ENCODE measurements around the gene OR2F2.

OR2F2 gene

DNA sequence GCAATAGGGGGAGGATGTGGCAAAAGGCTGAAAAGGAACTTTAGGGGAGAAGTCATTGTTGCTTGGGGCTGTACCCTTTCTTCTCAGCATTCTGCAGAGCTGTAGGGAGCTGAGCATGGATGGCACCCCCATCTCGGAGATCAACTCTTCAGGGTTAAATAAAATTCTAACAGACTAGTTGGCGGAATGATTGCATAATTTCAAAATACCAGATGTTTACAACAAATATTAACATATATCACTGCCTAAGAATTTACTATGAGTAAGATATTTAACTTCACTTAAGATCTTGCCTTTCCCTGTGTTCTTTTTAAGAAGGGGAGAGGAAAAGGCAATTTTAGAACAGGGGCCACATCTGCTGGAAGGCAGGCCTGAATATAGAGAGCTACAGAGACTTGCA, 19.1 kb downstream of the OR2F2 start:
- Histone ChIP-seq H3K9me3 (ENCODE audit: control insufficient read depth, low read length) (no peaks in the 10 kb centered on the region), H3K27ac (ENCODE audit: low read depth, low read length, severe bottlenecking) (no peak overlapping the region), H3K4me3 (ENCODE audit: extremely low read depth, insufficient read depth, low read length, poor library complexity, severe bottlenecking) (no peak overlapping the region), H3K4me1 (ENCODE audit: control insufficient read depth, insufficient read depth, low read length, poor library complexity, severe bottlenecking) (no peaks in the 10 kb centered on the region), H3K36me3 (ENCODE audit: control insufficient read depth, insufficient read depth, low read length) (no peaks in the 10 kb centered on the region)
- WGBS, 2 experiments (ENCODE audit: insufficient coverage in 2 of 2), result no CpG with 5 or more reads among the region's 2 CpGs

DNA sequence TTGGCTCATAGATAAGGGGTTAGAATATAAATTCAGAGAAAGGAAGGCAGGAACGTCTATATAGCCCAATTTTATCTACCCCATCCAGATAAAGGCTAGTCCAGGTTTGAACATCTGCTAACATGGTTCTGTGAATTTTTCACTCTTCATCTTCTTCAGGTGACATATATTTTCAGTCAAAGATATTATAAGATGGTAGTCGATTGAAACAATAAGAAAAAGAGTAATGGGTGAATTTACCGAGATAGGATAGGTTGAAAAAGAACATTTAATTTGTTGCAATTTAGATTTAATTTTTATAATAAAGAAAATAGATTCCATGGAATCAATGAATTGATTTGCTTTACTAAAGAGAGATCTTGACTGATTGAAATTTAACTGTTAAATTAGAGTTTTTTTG, 19.5 kb downstream of the OR2F2 start, which contains the start of gene OR2F1:
OR2F1 (plus strand) TSS at position 301 of the 400 bp plus-strand sequence. CDS start 5,127 bp downstream, outside the sequence.
- no peaks in the 10 kb centered on the region for H3K4me1 ChIP-seq (ENCODE audit: control insufficient read depth, insufficient read depth, low read length, poor library complexity, severe bottlenecking)
- H3K36me3 ChIP-seq (ENCODE audit: control insufficient read depth, insufficient read depth, low read length), result no peaks in the 10 kb centered on the region
- H3K9me3 ChIP-seq (ENCODE audit: control insufficient read depth, low read length), result no peaks in the 10 kb centered on the region
- no peak within 1 kb of the TSS for H3K27ac ChIP-seq (ENCODE audit: low read depth, low read length, severe bottlenecking)
- WGBS, 2 experiments (ENCODE audit: insufficient coverage in 2 of 2), result no CpG with 5 or more reads among the region's 3 CpGs
- H3K4me3 ChIP-seq (ENCODE audit: extremely low read depth, insufficient read depth, low read length, poor library complexity, severe bottlenecking), result no peak within 1 kb of the TSS

DNA sequence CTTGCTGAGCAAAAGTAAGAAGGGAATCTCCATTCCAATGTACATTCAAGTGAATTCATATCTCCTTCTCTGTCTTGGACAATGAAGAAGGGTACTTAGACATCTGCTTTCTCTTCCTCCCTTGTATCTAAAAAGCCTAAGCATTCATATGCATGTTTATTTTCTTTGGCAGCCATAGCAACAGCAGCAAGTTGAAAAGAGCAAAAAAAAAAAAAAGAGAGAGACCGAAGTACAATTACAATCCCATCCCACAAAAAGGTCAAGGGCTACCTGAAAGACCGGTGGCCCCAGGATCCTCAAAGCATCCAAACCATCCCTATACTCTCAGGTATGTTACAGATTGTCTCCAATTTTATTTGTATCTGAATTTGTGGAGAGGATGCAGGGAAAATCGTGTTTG, 23.7 kb downstream of the OR2F2 start:
- no peaks in the 10 kb centered on the region for H3K4me1 ChIP-seq (ENCODE audit: control insufficient read depth, insufficient read depth, low read length, poor library complexity, severe bottlenecking)
- no peaks in the 10 kb centered on the region for H3K36me3 ChIP-seq (ENCODE audit: control insufficient read depth, insufficient read depth, low read length)
- H3K27ac ChIP-seq (ENCODE audit: low read depth, low read length, severe bottlenecking), result no peak overlapping the region
- no peak overlapping the region for H3K4me3 ChIP-seq (ENCODE audit: extremely low read depth, insufficient read depth, low read length, poor library complexity, severe bottlenecking)
- no CpG with 5 or more reads among the region's 3 CpGs for WGBS, 2 experiments (ENCODE audit: insufficient coverage in 2 of 2)
- H3K9me3 ChIP-seq (ENCODE audit: control insufficient read depth, low read length), result no peaks in the 10 kb centered on the region

DNA sequence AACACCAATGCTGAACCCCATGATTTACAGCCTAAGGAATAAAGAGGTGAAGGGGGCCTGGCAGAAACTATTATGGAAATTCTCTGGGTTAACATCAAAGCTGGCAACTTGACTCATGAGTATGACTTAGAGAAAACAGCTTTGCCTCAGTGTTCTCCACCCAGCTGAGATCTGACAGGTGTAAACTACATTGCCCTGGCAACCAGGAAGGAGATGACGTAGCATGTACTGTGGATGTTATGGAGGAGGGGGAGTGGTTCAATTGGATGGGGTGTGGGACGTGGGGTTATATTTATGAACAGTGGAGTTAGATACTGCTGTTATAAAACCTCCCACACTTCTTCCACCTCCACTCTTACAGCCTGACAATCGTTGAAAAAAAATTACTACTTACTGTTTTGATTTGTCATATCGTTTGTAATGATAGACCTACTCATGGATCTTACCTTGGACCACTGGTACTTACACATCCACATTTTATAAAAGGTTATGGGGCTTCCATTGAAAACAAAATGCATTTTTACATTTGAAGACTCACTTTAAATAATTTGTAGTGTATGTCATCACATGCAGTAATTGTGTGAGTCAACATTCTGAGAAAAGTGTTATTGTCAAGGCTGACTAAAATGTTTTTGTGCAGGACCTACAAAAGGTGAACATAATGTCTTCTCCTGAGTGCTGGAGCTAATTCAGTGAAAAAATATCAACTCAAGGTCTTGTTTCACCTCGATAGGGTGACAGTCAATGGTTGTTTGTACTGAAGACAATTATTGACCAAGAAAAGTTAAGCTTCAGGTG, 26.0 kb downstream of the OR2F2 start:
- H3K4me1 ChIP-seq (ENCODE audit: control insufficient read depth, insufficient read depth, low read length, poor library complexity, severe bottlenecking), result no peaks in the 10 kb centered on the region
- H3K9me3 ChIP-seq (ENCODE audit: control insufficient read depth, low read length), result no peaks in the 10 kb centered on the region
- H3K36me3 ChIP-seq (ENCODE audit: control insufficient read depth, insufficient read depth, low read length), result no peaks in the 10 kb centered on the region
- no peak overlapping the region for H3K27ac ChIP-seq (ENCODE audit: low read depth, low read length, severe bottlenecking)
- WGBS, 2 experiments (ENCODE audit: insufficient coverage in 2 of 2), result 86 to 90% methylated on average over 1 of the region's 5 CpGs
- no peak overlapping the region for H3K4me3 ChIP-seq (ENCODE audit: extremely low read depth, insufficient read depth, low read length, poor library complexity, severe bottlenecking)

DNA sequence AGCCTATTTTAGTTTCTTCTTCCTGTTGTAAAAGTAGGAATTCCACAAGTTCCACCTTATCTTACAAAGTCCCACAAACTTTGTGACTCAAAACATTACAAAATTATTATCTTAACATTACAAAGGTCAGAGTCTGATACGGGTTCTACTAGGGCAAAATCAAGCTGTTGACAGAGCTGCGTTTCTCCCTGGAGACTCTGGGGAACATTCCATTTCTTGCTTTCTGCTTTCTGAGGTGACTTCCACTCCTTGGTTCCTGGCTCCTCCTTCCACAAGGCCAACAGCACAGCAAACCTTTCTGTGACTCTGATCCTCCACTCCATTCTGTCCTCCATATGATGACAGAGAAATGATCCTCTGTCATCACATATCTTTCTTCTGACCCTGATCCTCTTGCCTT, 30.2 kb downstream of the OR2F2 start:
- Histone ChIP-seq H3K36me3 (ENCODE audit: control insufficient read depth, insufficient read depth, low read length) (no peaks in the 10 kb centered on the region), H3K4me3 (ENCODE audit: extremely low read depth, insufficient read depth, low read length, poor library complexity, severe bottlenecking) (no peak overlapping the region), H3K4me1 (ENCODE audit: control insufficient read depth, insufficient read depth, low read length, poor library complexity, severe bottlenecking) (no peaks in the 10 kb centered on the region), H3K27ac (ENCODE audit: low read depth, low read length, severe bottlenecking) (no peak overlapping the region), H3K9me3 (ENCODE audit: control insufficient read depth, low read length) (no peaks in the 10 kb centered on the region)
- 97 to 100% methylated on average over 2 of the region's 2 CpGs for WGBS, 2 experiments (ENCODE audit: insufficient coverage in 2 of 2)

DNA sequence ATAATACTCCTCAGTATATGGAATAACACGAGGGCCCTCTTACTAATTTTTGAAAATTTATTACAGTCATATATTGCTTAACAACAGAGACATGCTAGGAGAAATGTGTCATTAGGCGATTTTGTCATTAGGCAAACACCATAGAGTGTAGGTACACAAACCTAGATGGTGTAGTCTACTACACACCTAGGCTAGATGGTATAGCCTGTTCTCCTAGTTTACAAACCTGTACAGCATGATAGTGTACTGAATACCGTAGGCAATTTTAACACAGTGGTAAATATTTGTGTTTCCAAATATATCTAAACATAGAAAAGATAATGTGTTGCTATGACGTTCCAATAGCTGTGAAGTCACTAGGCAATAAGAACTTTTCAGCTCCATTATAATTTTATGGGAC, 32.4 kb downstream of the OR2F2 start:
- no peaks in the 10 kb centered on the region for H3K9me3 ChIP-seq (ENCODE audit: control insufficient read depth, low read length)
- no peak overlapping the region for H3K27ac ChIP-seq (ENCODE audit: low read depth, low read length, severe bottlenecking)
- WGBS, 2 experiments (ENCODE audit: insufficient coverage in 2 of 2), result no CpG with 5 or more reads among the region's 4 CpGs
- no peak overlapping the region for H3K4me3 ChIP-seq (ENCODE audit: extremely low read depth, insufficient read depth, low read length, poor library complexity, severe bottlenecking)
- no peaks in the 10 kb centered on the region for H3K36me3 ChIP-seq (ENCODE audit: control insufficient read depth, insufficient read depth, low read length)
- no peaks in the 10 kb centered on the region for H3K4me1 ChIP-seq (ENCODE audit: control insufficient read depth, insufficient read depth, low read length, poor library complexity, severe bottlenecking)

DNA sequence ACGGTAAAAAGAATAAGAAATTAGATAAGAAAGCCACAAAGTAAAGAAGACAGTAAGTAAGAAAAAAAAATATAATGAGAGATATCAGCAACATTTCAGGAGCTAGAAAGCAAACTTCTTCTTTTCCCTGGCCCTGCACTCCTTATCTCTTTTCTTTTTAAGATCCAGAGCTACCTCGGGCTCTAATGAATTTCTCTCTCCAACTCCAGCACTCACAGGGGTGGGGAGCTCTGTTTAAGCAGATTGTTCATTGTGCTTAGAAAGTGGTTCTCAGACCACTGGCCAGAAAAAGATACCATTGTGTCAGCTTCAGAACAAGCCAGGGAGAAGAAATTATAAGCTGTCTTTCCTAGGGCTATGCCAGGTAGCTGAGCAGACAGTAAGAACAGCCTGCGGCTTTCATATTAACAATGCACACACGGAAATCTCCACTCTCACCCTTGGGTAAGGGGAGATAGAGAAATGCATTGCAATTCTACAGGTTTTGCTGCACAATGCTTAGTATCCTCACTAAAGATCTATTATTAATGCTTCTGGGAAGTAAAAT, 38.9 kb downstream of the OR2F2 start:
- WGBS, 2 experiments (ENCODE audit: insufficient coverage in 2 of 2), result no CpG with 5 or more reads among the region's 4 CpGs
- Histone ChIP-seq H3K36me3 (ENCODE audit: control insufficient read depth, insufficient read depth, low read length) (no peaks in the 10 kb centered on the region), H3K9me3 (ENCODE audit: control insufficient read depth, low read length) (no peaks in the 10 kb centered on the region), H3K4me3 (ENCODE audit: extremely low read depth, insufficient read depth, low read length, poor library complexity, severe bottlenecking) (no peak overlapping the region), H3K4me1 (ENCODE audit: control insufficient read depth, insufficient read depth, low read length, poor library complexity, severe bottlenecking) (no peaks in the 10 kb centered on the region), H3K27ac (ENCODE audit: low read depth, low read length, severe bottlenecking) (no peak overlapping the region)

DNA sequence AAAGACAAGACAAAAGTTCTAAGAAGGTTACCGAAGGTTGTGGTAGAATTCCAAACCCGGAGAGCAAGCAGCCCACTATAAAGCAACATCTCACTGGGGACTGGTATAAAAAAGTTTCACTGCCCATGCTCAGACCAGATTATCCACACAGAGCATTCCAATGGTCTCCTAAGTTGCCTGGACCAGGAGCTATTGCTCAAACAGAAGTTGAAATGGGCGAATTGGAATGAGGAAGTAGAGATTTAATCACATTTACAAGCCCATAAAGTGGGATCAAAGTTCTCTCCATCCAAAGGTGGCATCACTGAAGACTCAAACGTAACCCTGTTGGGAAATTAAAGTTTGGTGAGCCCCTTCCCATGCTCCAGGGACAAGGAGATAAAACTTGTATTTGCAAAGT, 39.4 kb downstream of the OR2F2 start:
- no peaks in the 10 kb centered on the region for H3K4me1 ChIP-seq (ENCODE audit: control insufficient read depth, insufficient read depth, low read length, poor library complexity, severe bottlenecking)
- H3K36me3 ChIP-seq (ENCODE audit: control insufficient read depth, insufficient read depth, low read length), result no peaks in the 10 kb centered on the region
- 100% methylated on average over 1 of the region's 4 CpGs for WGBS, 2 experiments (ENCODE audit: insufficient coverage in 2 of 2)
- no peaks in the 10 kb centered on the region for H3K9me3 ChIP-seq (ENCODE audit: control insufficient read depth, low read length)
- H3K27ac ChIP-seq (ENCODE audit: low read depth, low read length, severe bottlenecking), result no peak overlapping the region
- H3K4me3 ChIP-seq (ENCODE audit: extremely low read depth, insufficient read depth, low read length, poor library complexity, severe bottlenecking), result no peak overlapping the region

DNA sequence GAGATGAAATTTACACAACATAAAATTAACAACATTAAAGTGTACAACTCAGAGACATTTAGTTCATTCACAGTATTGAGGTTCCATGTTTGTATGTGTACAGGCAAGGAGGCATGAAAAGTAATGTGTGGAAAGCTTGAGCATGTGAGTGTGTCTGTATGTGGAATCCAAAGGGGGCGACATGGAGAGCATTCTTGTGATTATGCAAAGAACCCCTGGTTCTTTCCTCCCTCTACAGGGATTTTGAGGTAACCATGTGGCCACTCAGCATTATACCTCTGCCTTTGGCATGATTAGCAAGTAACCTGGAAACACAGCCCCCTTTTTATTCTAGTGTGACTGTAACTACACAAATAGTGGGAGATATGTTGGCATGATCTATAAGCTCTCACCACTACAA, 40.6 kb downstream of the OR2F2 start:
- H3K36me3 ChIP-seq (ENCODE audit: control insufficient read depth, insufficient read depth, low read length), result no peaks in the 10 kb centered on the region
- H3K27ac ChIP-seq (ENCODE audit: low read depth, low read length, severe bottlenecking), result no peak overlapping the region
- H3K4me3 ChIP-seq (ENCODE audit: extremely low read depth, insufficient read depth, low read length, poor library complexity, severe bottlenecking), result no peak overlapping the region
- WGBS, 2 experiments (ENCODE audit: insufficient coverage in 2 of 2), result no CpG with 5 or more reads among the region's 1 CpG
- H3K4me1 ChIP-seq (ENCODE audit: control insufficient read depth, insufficient read depth, low read length, poor library complexity, severe bottlenecking), result no peaks in the 10 kb centered on the region
- H3K9me3 ChIP-seq (ENCODE audit: control insufficient read depth, low read length), result no peaks in the 10 kb centered on the region

DNA sequence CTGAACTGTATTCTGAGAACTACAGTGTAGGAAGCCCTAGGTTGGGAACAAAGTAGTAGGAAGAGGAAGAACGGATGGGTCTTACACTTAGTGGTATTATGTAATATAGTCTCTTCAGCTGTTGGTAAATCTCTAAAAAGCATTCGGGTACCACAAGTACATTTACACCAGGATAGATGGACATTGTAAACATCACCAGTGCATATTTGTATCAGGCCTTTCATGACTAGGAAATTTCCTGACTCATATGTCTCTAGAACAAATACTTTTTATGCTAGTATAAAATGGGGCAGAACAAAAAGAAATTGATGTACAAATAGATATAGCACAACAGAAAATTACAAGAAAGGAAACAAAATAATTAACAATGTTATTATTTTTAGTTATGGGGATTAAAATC, 43.6 kb downstream of the OR2F2 start:
- Histone ChIP-seq H3K4me1 (ENCODE audit: control insufficient read depth, insufficient read depth, low read length, poor library complexity, severe bottlenecking) (no peaks in the 10 kb centered on the region), H3K27ac (ENCODE audit: low read depth, low read length, severe bottlenecking) (no peak overlapping the region), H3K36me3 (ENCODE audit: control insufficient read depth, insufficient read depth, low read length) (no peaks in the 10 kb centered on the region), H3K9me3 (ENCODE audit: control insufficient read depth, low read length) (no peaks in the 10 kb centered on the region), H3K4me3 (ENCODE audit: extremely low read depth, insufficient read depth, low read length, poor library complexity, severe bottlenecking) (no peak overlapping the region)
- WGBS, 2 experiments (ENCODE audit: insufficient coverage in 2 of 2), result no CpG with 5 or more reads among the region's 2 CpGs

DNA sequence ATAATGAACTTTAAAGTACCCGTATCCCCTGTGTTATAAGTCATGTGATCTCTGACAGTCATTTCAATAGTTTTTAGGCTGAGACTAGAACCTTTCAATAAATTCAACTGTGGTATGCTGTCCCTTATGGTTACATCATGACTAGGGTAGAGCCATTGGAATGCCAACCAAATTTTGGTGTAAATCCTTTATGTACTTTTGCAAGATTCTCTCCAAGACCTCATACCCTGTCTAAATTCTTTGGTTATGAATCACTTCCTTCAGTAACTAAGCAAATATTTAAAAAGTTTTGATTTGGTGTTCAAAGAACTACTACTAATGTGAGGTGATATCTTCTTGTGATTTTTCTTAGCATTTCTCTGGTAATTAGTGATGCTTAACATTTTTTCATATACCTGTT, 44.3 kb downstream of the OR2F2 start:
- no peak overlapping the region for H3K4me3 ChIP-seq (ENCODE audit: extremely low read depth, insufficient read depth, low read length, poor library complexity, severe bottlenecking)
- WGBS, 2 experiments (ENCODE audit: insufficient coverage in 2 of 2), result 100% methylated on average over 1 of the region's 1 CpG; no CpG with 5 or more reads in 1 of the 2 experiments
- no peaks in the 10 kb centered on the region for H3K36me3 ChIP-seq (ENCODE audit: control insufficient read depth, insufficient read depth, low read length)
- no peaks in the 10 kb centered on the region for H3K9me3 ChIP-seq (ENCODE audit: control insufficient read depth, low read length)
- H3K27ac ChIP-seq (ENCODE audit: low read depth, low read length, severe bottlenecking), result no peak overlapping the region
- no peaks in the 10 kb centered on the region for H3K4me1 ChIP-seq (ENCODE audit: control insufficient read depth, insufficient read depth, low read length, poor library complexity, severe bottlenecking)

Data from mesodermal cell (in vitro differentiated cells).